Muscle of leg (tissue), 16 donors: ENCODE data around the gene HOXA11. TPM values are rescaled to one million over a fixed set of nuclear protein-coding genes. Genes with fewer than 3 reads are reported as not detected.

Source experiments
- DNase-seq: peaks from one replicate; pipeline ENCODE4 v3.0.0; 2013
- H3K27ac ChIP-seq: one replicate; pipeline ENCODE4 v1.5.1; 2013; ENCODE audit warnings: mild to moderate bottlenecking, low read length, control low read depth
- H3K27me3 ChIP-seq: one replicate; pipeline ENCODE4 v1.6.1; 2013; ENCODE audit warnings: low read length; ENCODE audit not compliant: control insufficient read depth, insufficient read depth
- H3K36me3 ChIP-seq: one replicate; pipeline ENCODE4 v1.6.1; 2013; ENCODE audit warnings: low read length; ENCODE audit not compliant: control insufficient read depth, insufficient read depth
- H3K4me1 ChIP-seq: one replicate; pipeline ENCODE4 v1.6.1; 2013; ENCODE audit warnings: low read length; ENCODE audit not compliant: control insufficient read depth, insufficient read depth
- H3K4me3 ChIP-seq: one replicate; pipeline ENCODE4 v1.5.1; 2013; ENCODE audit warnings: low read length, control low read depth
- H3K9me3 ChIP-seq: replicated peaks from 2 replicates; pipeline ENCODE4 v1.6.1; 2013; ENCODE audit warnings: low read depth, low read length; ENCODE audit not compliant: control insufficient read depth
- WGBS: methylation state at CpG from one replicate; pipeline ENCODE4 v1.1.5; 2013; ENCODE audit warnings: missing lambda C conversion rate; ENCODE audit not compliant: insufficient coverage; 5-methylcytosine and 5-hydroxymethylcytosine counted together
- long read RNA-seq, 11 donors: transcript quantifications; one replicate each; lab custom pipeline, GENCODE V29; 2026
- polyA plus RNA-seq, 8 donors: library from polyadenylated mRNA; unstranded; fragments of 120-200 nt; gene quantifications; one replicate each; pipeline versions ENCODE4 v1.2.1 to v1.2.3, GENCODE V29; 2013; ENCODE audit warnings: inconsistent platforms in 1 of 8, low replicate concordance in 1 of 8; ENCODE audit not compliant: insufficient read length in 8 of 8, insufficient read depth in 1 of 8
- total RNA-seq: library from RNA; stranded (reverse); fragments of 120-200 nt; gene quantifications from one replicate; pipeline ENCODE4 v1.2.4, GENCODE V29; 2013

HOXA11 gene
- total RNA-seq: 4.7 TPM
- polyA plus RNA-seq: 10 to 100 TPM in 1 of 8 donors, 1 to 10 TPM in 7; 2.0 to 12.0 (median 6.5) TPM
- long read RNA-seq, donor 1, partial matches to known transcripts: 0 of 3 reads
- long read RNA-seq, donor 1, other reads (novel, unspliced or antisense): 0 of 3 reads
- long read RNA-seq, donor 2: 0 reads
- long read RNA-seq, donor 3, partial matches to known transcripts: 0 of 1 reads
- long read RNA-seq, donor 3, other reads (novel, unspliced or antisense): 0 of 1 reads
- long read RNA-seq, donor 4, partial matches to known transcripts: 0 of 1 reads
- long read RNA-seq, donor 4, other reads (novel, unspliced or antisense): 0 of 1 reads
- long read RNA-seq, donor 5, transcript HOXA11-201 (2 exons, 2,295 nt): major isoform, 9 of 9 reads
- long read RNA-seq, donor 5, partial matches to known transcripts: 0 of 9 reads
- long read RNA-seq, donor 5, other reads (novel, unspliced or antisense): 0 of 9 reads
- long read RNA-seq, donor 6, partial matches to known transcripts: 0 of 1 reads
- long read RNA-seq, donor 6, other reads (novel, unspliced or antisense): 0 of 1 reads
- long read RNA-seq, donor 7, partial matches to known transcripts: 0 of 3 reads
- long read RNA-seq, donor 7, other reads (novel, unspliced or antisense): 0 of 3 reads
- long read RNA-seq, donor 8, partial matches to known transcripts: 0 of 2 reads
- long read RNA-seq, donor 8, other reads (novel, unspliced or antisense): 0 of 2 reads
- long read RNA-seq, donor 9, partial matches to known transcripts: 0 of 3 reads
- long read RNA-seq, donor 9, other reads (novel, unspliced or antisense): 0 of 3 reads
- long read RNA-seq, donor 10, partial matches to known transcripts: 0 of 3 reads
- long read RNA-seq, donor 10, other reads (novel, unspliced or antisense): 0 of 3 reads
- long read RNA-seq, donor 11, transcript HOXA11-201 (2 exons, 2,295 nt): major isoform, 5 of 5 reads
- long read RNA-seq, donor 11, partial matches to known transcripts: 0 of 5 reads
- long read RNA-seq, donor 11, other reads (novel, unspliced or antisense): 0 of 5 reads

DNA sequence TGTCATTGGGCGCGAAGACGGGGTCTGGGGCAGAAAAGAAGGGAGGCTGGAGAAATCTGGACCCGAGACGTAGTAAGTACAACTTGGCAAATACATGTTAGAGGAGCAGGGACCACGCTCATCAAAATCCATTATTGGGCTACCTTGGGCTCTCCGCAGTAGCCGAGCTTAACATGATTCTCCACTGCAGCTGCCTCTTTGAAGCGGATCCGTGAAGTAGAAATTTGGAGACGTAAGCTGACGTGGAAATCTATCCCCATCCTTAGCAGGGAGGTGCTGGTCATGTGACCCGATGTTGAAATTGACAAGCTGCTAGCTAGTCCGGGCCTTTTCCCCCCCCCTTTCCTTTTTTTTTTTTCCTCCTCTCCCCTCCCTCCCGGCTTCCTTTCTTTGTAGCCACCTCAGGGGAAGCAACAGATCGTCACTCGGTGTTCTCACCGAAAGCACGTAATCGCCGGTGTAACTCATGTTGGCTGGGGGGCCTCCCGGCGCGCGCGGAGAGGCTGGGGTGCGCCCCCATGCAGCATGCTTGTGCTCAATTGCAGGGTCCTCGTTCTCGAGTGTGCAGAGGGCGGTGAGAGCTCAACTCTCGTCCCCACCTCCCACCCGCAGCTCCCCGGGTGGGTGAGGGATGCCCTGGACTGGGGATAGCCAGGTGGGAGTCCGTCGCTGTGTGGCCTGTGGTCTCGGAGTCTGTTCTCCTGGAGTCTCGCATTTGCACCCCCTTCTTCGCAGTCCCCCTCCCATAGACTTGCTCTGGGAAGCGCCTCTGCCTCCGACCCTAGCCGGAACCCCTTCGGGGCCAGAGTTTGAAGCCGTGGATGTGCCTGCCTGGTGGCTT is at the start of gene HOXA11:
Gene HOXA11, minus strand, starts transcription at position 220 of the 841 bp plus-strand sequence. Its CDS starts 88 bp downstream, at position 132.
- Histone ChIP-seq H3K4me3 (peak within 1 kb of the TSS; percentile 71), H3K4me1 (peaks cover 83% of the 10 kb centered on the region), H3K27ac (peak within 1 kb of the TSS; percentile 92), H3K27me3 (peaks cover 88% of the 10 kb centered on the region), H3K36me3 (no peaks in the 10 kb centered on the region), H3K9me3 (no peaks in the 10 kb centered on the region)
- WGBS: 17% methylated on average over 39 of the region's 43 CpGs
- peak; percentile 95 for DNase-seq

DNA sequence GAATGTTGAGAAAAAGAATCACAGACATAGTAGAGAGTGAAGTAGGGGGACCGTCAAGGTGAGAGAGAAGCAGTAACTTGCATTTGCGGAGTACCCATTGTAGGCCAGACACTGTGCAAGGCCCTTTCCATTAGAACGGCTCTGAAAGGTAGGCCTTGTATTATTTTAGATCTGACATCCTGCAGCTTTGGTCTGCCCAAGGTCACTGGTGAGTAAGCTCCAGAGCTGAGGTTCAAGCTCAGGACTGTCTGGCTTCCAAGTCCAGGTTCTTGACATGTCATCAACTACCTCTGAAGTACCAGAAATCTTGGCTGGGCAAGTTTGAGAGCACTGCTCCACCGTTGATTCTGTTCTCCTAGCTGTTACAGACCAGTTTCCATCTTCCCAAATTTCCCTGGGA is 44.4 kb upstream of the HOXA11 start:
- H3K4me1 ChIP-seq: peaks cover 8% of the 10 kb centered on the region
- H3K27me3 ChIP-seq: peaks cover 34% of the 10 kb centered on the region
- H3K9me3 ChIP-seq: no peaks in the 10 kb centered on the region
- no peak overlapping the region for H3K4me3 ChIP-seq
- no peak for DNase-seq
- no peak overlapping the region for H3K27ac ChIP-seq
- H3K36me3 ChIP-seq: no peaks in the 10 kb centered on the region
- WGBS: 80% methylated on average over 4 of the region's 4 CpGs

DNA sequence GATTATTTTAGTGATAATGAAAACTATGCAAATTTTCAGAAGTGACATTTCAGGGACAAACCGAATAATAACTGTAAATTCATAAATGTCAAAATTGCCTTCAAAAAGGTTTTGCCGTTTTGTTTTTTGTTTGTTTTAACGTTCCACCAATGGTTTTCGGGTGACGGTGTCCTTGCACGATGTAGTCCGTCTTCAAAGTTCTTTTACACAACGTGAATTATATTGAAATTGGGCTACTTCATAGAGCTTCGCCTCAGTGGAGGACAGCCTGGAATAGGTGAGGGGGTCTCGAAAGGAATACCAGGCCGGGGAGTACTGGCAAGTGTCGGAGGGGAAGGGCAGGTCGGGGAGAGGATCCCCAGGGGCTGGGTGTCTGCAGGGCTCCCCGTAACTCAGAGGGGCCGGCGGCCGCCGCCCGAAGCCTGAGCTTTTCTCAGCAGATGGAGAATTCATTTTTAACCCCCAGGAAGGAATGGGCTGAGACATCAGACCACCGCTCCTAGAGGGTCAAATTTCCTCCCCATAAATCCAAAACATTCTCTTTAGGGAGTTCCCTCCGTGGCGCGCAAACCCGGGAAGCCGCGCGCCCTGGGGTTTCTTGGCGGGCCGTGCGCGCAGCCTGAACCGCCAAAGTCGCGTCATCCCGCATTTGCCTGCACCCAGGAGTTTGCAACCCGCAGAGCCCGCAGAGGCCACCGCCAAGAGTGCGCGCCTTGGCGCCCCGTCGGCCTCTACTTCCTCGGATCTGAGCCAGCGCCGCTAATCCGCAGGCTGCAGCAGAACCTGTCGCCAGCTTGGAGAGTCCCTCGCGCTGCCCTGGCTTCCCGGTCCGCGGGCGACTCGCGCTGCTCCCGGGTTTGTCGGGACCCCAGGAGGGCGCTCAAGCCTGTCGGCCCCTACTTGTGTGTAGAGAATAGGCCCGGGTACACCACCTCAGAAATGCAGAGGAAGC is 40.2 kb upstream of the HOXA11 start:
- Histone ChIP-seq H3K36me3 (no peaks in the 10 kb centered on the region), H3K27ac (no peak overlapping the region), H3K4me1 (peaks cover 8% of the 10 kb centered on the region), H3K4me3 (no peak overlapping the region), H3K9me3 (no peaks in the 10 kb centered on the region), H3K27me3 (peaks cover 50% of the 10 kb centered on the region)
- no peak for DNase-seq
- 8% methylated on average over 56 of the region's 61 CpGs for WGBS

DNA sequence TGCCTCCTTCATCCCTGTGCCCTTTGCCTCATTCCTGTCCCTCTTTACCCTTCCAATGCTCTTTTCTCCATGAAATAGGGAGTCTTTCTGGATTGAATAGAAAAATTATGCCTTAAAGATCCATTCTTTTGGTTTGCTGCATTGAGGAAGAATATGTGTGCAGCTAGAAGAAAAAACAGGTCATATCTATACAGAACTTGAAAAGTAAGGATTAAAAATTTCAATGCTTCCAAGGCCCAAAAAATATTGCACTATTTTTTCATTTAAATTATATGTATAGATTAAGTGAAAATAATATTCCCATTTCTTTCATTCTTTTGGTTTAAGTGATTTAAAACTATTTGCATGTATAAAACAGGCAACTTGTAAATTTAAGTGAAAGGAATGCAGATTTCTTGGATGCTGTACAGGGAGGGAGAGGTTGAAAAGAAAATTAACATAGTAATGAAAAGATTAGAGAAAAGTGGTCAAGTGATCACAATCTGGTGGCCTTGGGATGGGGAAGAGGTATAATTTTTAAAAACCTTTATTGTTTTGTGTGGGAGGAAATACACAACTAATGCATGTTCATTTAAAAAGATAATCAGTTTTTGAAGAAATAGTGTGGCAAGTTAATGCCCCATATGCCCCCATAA is 39.0 kb upstream of the HOXA11 start:
- no peak for DNase-seq
- Histone ChIP-seq H3K9me3 (no peaks in the 10 kb centered on the region), H3K4me1 (peaks cover 8% of the 10 kb centered on the region), H3K4me3 (no peak overlapping the region), H3K27me3 (peaks cover 62% of the 10 kb centered on the region), H3K36me3 (no peaks in the 10 kb centered on the region), H3K27ac (no peak overlapping the region)

DNA sequence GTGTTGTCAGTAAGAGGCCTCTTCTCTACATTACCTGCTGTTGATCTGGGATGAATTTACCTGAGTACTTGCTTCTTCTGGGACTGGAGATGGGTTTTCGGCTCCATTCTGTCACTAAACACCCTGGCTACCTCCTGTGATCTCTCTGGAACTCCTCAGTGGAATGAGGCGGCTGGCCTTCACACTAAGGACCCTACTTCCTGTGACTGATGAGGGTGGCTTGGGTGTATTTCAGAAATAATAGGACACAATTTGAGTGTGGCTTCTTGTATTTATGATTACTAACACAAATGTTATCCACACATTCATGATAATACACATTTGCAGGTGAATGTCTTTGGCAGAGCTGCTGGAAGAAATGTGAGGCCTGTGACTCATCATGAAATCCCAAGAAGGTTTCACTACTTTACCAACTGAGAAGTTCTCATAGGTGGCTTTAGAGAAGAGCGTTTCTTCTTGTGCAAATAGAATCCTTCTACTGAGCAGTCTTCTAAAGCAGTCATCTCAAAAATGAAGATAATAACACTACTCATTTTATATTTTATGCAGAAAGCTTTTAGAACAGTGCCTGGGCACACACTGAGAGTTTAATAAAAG is 36.3 kb upstream of the HOXA11 start:
- no peaks in the 10 kb centered on the region for H3K36me3 ChIP-seq
- peaks cover 8% of the 10 kb centered on the region for H3K4me1 ChIP-seq
- H3K27me3 ChIP-seq: peaks cover 68% of the 10 kb centered on the region
- no peak for DNase-seq
- no peaks in the 10 kb centered on the region for H3K9me3 ChIP-seq
- no peak overlapping the region for H3K4me3 ChIP-seq
- WGBS: no CpG with 5 or more reads among the region's 3 CpGs
- no peak overlapping the region for H3K27ac ChIP-seq

DNA sequence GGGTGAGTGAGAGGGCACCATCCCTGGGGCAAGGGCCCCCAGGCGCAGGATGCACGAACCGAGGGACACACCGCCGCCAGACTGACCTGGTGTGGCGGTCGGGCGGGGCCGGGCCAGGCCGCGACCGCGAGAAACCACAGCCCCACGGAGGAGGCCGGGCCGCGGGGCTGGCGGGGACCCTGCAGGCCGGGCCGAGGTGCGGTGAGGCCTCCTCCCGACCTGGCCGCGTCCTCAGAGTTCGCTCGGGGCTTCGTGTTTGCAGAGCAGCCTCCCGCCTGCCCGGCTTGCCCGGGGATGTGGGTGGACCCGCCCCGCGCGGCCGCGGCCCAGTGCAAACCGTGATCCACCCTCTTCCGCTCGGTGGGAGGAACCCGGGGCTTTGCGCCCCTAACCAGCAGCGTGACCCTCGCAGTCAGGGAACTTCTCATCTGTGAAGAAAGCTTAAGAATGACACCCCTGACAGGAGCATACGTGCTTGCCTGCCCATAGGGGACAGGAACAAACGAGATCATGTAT is 35.5 kb upstream of the HOXA11 start:
- H3K36me3 ChIP-seq: no peaks in the 10 kb centered on the region
- no peaks in the 10 kb centered on the region for H3K9me3 ChIP-seq
- DNase-seq: no peak
- WGBS: 17% methylated on average over 44 of the region's 45 CpGs
- peaks cover 6% of the 10 kb centered on the region for H3K4me1 ChIP-seq
- peaks cover 67% of the 10 kb centered on the region for H3K27me3 ChIP-seq
- H3K4me3 ChIP-seq: no peak overlapping the region
- no peak overlapping the region for H3K27ac ChIP-seq

DNA sequence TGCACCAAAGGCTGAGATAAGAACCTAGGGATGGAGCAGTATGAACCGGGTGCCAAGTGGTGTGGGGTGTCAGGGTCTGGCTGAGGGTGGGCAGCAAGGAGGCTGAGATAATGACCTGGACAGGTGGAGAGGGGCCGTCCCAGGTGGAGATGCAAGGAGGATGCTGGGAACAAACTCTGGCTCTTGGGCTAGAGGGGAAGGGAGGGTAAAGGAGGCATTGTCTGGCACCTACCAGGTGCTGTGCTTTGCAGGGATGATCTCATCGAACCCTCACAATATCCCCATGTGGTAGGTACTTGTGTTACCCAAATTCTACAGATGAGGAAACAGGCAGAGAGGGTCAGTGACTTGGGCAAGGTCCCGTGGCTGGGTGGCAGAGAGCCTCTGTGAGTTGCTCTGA is 34.8 kb upstream of the HOXA11 start:
- H3K27ac ChIP-seq: no peak overlapping the region
- H3K4me3 ChIP-seq: no peak overlapping the region
- no peaks in the 10 kb centered on the region for H3K9me3 ChIP-seq
- WGBS: 80% methylated on average over 4 of the region's 4 CpGs
- H3K27me3 ChIP-seq: peaks cover 66% of the 10 kb centered on the region
- H3K36me3 ChIP-seq: no peaks in the 10 kb centered on the region
- no peaks in the 10 kb centered on the region for H3K4me1 ChIP-seq
- no peak for DNase-seq

DNA sequence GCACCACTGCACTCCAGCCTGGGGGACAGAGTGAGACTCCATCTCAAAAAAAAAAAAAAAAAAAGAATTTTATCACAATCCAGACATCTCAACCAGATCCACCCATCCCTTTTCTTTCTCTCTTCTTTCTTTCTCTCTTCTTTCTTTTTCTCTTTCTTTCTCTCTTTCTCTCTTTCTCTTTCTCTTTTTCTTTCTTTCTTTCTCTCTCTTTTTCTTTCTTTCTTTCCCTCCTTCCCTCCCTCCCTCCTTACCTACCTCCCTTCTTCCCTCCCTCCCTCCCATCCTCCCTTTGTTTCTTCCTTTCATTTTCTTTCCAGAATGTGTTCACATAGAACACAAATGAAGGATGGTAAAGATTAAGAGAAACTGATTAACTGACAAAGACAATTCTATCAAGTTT is 32.9 kb upstream of the HOXA11 start:
- Histone ChIP-seq H3K4me1 (peaks cover 1% of the 10 kb centered on the region), H3K27ac (no peak overlapping the region), H3K36me3 (no peaks in the 10 kb centered on the region), H3K27me3 (peaks cover 78% of the 10 kb centered on the region), H3K4me3 (no peak overlapping the region), H3K9me3 (no peaks in the 10 kb centered on the region)
- no peak for DNase-seq
